D721Med (cell line): Measurements from ENCODE around the gene ACOD1.
A peak's percentile ranks its signal among the peaks of the same experiment; 100 is the strongest.

Experiments
- DNase-seq: peaks from one replicate; pipeline ENCODE4 v3.0.0; 2011; ENCODE audit warnings: low spot score; ENCODE audit not compliant: insufficient read length
- FAIRE-seq: peaks from 2 replicates; lab custom pipeline; 2011; peaks lifted over from hg19 to GRCh38; lab: Jason Lieb, UNC
- CTCF ChIP-seq: IDR thresholded peaks from 2 replicates; pipeline ENCODE4 v1.5.1; 2012; ENCODE audit warnings: mild to moderate bottlenecking, control low read depth; ENCODE audit not compliant: insufficient read depth; ENCODE audit errors: missing control alignments

The ACOD1 gene

DNA sequence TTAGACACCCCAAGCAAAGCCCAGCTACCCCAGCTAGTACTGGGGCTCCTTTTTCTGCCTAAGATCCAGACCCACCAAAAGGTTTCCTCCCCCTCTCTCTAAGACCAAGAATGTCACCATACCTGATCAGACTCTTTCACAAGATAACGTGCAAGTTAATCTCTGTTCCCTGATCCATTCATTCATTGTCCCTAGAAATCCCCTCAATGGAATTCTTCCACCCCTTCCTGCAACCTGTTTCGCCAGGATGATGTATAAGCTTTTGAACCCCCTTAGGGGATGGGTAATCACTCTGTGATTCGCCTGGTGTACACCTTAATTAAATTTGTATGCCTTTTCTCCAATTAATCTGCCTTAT lies 26.3 kb downstream of the ACOD1 start:
- no peak for DNase-seq
- no peak for FAIRE-seq
- no peak for TF ChIP-seq CTCF

- no peak for FAIRE-seq
- TF ChIP-seq CTCF = no peak
- DNase-seq = no peak
These were observed 27.6 kb downstream of the ACOD1 start for GRCh38 chr13:76975863-76976262.

DNA sequence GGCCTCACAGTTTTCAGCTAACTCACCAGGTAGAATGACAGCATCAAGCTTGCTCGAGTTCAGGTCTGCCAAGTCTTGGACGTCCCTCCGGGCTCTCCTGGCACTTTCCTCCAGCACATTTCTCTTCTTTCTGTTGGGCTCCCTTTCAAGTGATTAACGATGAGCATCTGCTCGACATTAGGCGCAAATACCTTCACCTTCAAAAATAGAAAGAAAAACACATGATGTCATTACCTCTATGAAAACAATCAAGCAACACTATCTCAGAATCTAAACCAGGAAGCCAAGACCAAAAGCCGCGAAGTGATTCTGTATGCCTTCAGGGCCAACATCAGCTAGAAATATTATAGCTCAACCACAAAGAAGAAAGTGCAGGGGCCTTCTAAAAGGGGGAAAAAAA lies 28.2 kb downstream of the ACOD1 start:
- FAIRE-seq = no peak
- no peak for DNase-seq
- no peak for TF ChIP-seq CTCF

- no peak for FAIRE-seq
- no peak for DNase-seq
- TF ChIP-seq CTCF = no peak
These were observed 28.6 kb downstream of the ACOD1 start for GRCh38 chr13:76976929-76977328.

- DNase-seq = peak; percentile 90
- peak; percentile 86 for TF ChIP-seq CTCF
- no peak for FAIRE-seq
These were observed 31.9 kb downstream of the ACOD1 start for GRCh38 chr13:76980075-76980718.

GRCh38 chr13:76982061-76982460 lies 33.8 kb downstream of the ACOD1 start:
- TF ChIP-seq CTCF = no peak
- no peak for FAIRE-seq
- DNase-seq = no peak

DNA sequence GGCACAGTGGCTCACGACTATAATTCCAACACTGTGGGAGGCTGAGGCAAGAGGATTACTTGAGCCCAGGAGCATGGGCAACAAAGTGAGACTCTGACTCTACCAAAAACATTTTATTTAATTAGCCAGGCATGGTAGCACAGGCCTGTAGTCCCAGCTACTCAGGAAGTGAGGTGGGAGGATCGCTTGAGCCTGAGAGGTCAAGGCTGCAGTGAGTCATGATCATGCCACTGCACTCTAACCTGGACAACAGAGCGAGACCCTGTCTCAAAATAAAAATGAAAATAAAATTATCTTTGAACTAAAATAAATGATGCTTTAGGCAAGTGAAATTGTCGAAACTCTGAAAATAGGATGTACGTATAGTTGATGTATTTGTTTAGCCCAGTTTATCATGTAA lies 35.4 kb downstream of the ACOD1 start:
- FAIRE-seq (no peak), DNase-seq (no peak)
- TF ChIP-seq CTCF = no peak
